Right lobe of liver (tissue), 6 donors: Measurements from ENCODE around the gene KCNH5. TPM values are rescaled to one million over a fixed set of nuclear protein-coding genes. Genes with fewer than 3 reads are reported as not detected.

Experiments used
- ATAC-seq, 4 donors: fragments of 200-7000 bp; cut with Tn5 transposase; one replicate each; pipeline ENCODE4 v1.9.1; 2020; ENCODE audit warnings: mild to moderate bottlenecking in 4 of 4, moderate library complexity in 4 of 4
- DNase-seq, 3 donors: peaks; one replicate each; pipeline ENCODE4 v3.0.0-alpha.2; 2020
- H3K27ac ChIP-seq, 3 donors: fragments of 200-600 bp; one replicate each; pipeline ENCODE4 v1.8.0; 2022
- H3K27me3 ChIP-seq, 2 donors: fragments of 200-600 bp; one replicate each; pipeline ENCODE4 v1.8.0; 2022
- H3K36me3 ChIP-seq, 4 donors: fragments of 200-600 bp; sonication (generic) in 1 of 4; one replicate each; pipeline versions ENCODE4 v1.5.1 to v1.8.0; 2017 to 2022; ENCODE audit warnings: control low read depth in 1 of 4
- H3K4me1 ChIP-seq, 4 donors: fragments of 200-600 bp; sonication (generic) in 1 of 4; one replicate each; pipeline versions ENCODE4 v1.5.1 to v1.8.0; 2017 to 2022; ENCODE audit warnings: control low read depth in 1 of 4
- H3K4me3 ChIP-seq, 3 donors: fragments of 200-600 bp; one replicate each; pipeline ENCODE4 v1.8.0; 2022
- H3K9me3 ChIP-seq, 4 donors: fragments of 200-600 bp; sonication (generic) in 1 of 4; one replicate each; pipeline versions ENCODE4 v1.5.1 to v1.8.0; 2017 to 2022; ENCODE audit warnings: control low read depth in 1 of 4
- CTCF ChIP-seq, 4 donors: fragments of 200-600 bp in 3 of 4; fragments of 450-650 bp in 1 of 4; IDR thresholded peaks; one replicate each; pipeline versions ENCODE4 v1.5.1 to v1.8.0; 2016 to 2022; ENCODE audit warnings: antibody characterized with exemption in 4 of 4, mild to moderate bottlenecking in 2 of 4
- POLR2A ChIP-seq: fragments of 450-650 bp; IDR thresholded peaks from one replicate; pipeline ENCODE4 v1.6.1; 2017; ENCODE audit warnings: antibody characterized with exemption, mild to moderate bottlenecking
- WGBS: methylation state at CpG from one replicate; pipeline ENCODE4 v1.1.6; 2018; ENCODE audit warnings: low coverage, low lambda C conversion rate; ENCODE audit not compliant: insufficient coverage; ENCODE audit errors: missing lambda C conversion rate; 5-methylcytosine and 5-hydroxymethylcytosine counted together
- intact Hi-C, 2 donors: fragments of 100-400 bp; cut with DNase I; formaldehyde crosslinking; loops; one replicate each; pipeline versions ENCODE4 v1.11.2 to v1.14.1; 2022
- total RNA-seq, 6 experiments: library from RNA; depleted of rRNA in 2 of 6; stranded (reverse); fragments of >200 nt in 2 of 6; fragmentation: NEBNext Ultra II Directional in 3 of 6; extraction: Animal tissue kit (Norgen Biotek cat#: 25700) in 3 of 6; gene quantifications; one replicate each; pipeline versions ENCODE4 v1.1.0 to v1.2.4, GENCODE V29; 2016 to 2023
- donor health status: DM: no; HTN: yes; CAD: no.
- donor health status: DM: no; HTN: no; CAD: no.
- donor health status: DM: no; HTN: no; CAD: no.
- donor health status: DM: no; HTN: yes; CAD: no.
- donor health status: DM: no; HTN: yes; CAD: no.

Gene KCNH5
- total RNA-seq, 6 experiments from 2014 or later, result not detected

- intact Hi-C loops, result no loop called here
- no peak for DNase-seq
- no peak for ATAC-seq
- H3K27me3 ChIP-seq, result no peaks in the 10 kb centered on the region
- H3K27ac ChIP-seq, result no peak overlapping the region
- TF ChIP-seq POLR2A, result no peak
- no peak for TF ChIP-seq CTCF (IDR thresholded peaks at IDR 0.05)
- no peak overlapping the region for H3K4me3 ChIP-seq
- H3K4me1 ChIP-seq, result no peaks in the 10 kb centered on the region
- H3K36me3 ChIP-seq, result no peaks in the 10 kb centered on the region
- 24% methylated on average over 2 of the region's 2 CpGs for WGBS
- no peaks in the 10 kb centered on the region for H3K9me3 ChIP-seq
These were observed 374.7 kb downstream of the KCNH5 start for GRCh38 chr14:62670526-62670925.

- WGBS, result 61% methylated on average over 4 of the region's 4 CpGs
- Histone ChIP-seq H3K4me1 (no peaks in the 10 kb centered on the region), H3K4me3 (no peak overlapping the region), H3K27ac (no peak overlapping the region), H3K27me3 (no peaks in the 10 kb centered on the region), H3K36me3 (no peaks in the 10 kb centered on the region), H3K9me3 (no peaks in the 10 kb centered on the region)
- no peak for ATAC-seq
- no peak for DNase-seq
- TF ChIP-seq CTCF (IDR thresholded peaks at IDR 0.05), result no peak
- TF ChIP-seq POLR2A, result no peak
- intact Hi-C loops, result no loop called here
These were observed 377.8 kb downstream of the KCNH5 start for GRCh38 chr14:62667421-62667914.

- no peaks in the 10 kb centered on the region for H3K27me3 ChIP-seq
- DNase-seq (no peak), ATAC-seq (no peak)
- no peak overlapping the region for H3K27ac ChIP-seq
- H3K4me3 ChIP-seq, result no peak overlapping the region
- H3K36me3 ChIP-seq, result no peaks in the 10 kb centered on the region
- TF ChIP-seq CTCF (IDR thresholded peaks at IDR 0.05), result no peak
- no peak for TF ChIP-seq POLR2A
- intact Hi-C loops, result no loop called here
- no peaks in the 10 kb centered on the region for H3K9me3 ChIP-seq
- H3K4me1 ChIP-seq, result no peaks in the 10 kb centered on the region
- WGBS, result 41% methylated on average over 3 of the region's 3 CpGs
These were observed 380.0 kb downstream of the KCNH5 start for GRCh38 chr14:62665286-62665685.

- Histone ChIP-seq H3K4me3 (no peak overlapping the region), H3K27ac (no peak overlapping the region), H3K9me3 (no peaks in the 10 kb centered on the region), H3K4me1 (no peaks in the 10 kb centered on the region), H3K27me3 (no peaks in the 10 kb centered on the region), H3K36me3 (no peaks in the 10 kb centered on the region)
- ATAC-seq (no peak), DNase-seq (no peak)
- WGBS, result 59% methylated on average over 4 of the region's 4 CpGs
- intact Hi-C loops, result no loop called here
- TF ChIP-seq CTCF (IDR thresholded peaks at IDR 0.05), result no peak
- TF ChIP-seq POLR2A, result no peak
These were observed 381.8 kb downstream of the KCNH5 start for GRCh38 chr14:62663456-62663821.
